HCT116 (cell line): ENCODE results near the gene PARVB.
"Not testable (repeated sequence)": the region's sequence is repeated elsewhere in the genome, so short reads cannot be mapped to it uniquely, and the experiment has no call there.

Experiments
- POLR2A ChIP-seq: IDR thresholded peaks from 2 replicates; pipeline ENCODE4 v1.7.0; 2011; ENCODE audit warnings: borderline replicate concordance; ENCODE audit not compliant: insufficient read depth, insufficient read length; ENCODE audit errors: extremely low read depth
- SRF ChIP-seq: IDR thresholded peaks from 2 replicates; pipeline ENCODE4 v1.6.1; 2012; ENCODE audit warnings: low read depth
- YY1 ChIP-seq: IDR thresholded peaks from 2 replicates; pipeline ENCODE4 v1.6.1; 2011; ENCODE audit warnings: low read length, low read depth, moderate library complexity, mild to moderate bottlenecking; ENCODE audit not compliant: insufficient replicate concordance; ENCODE audit errors: extremely low read depth
- TF ChIP-seq, protein P1 (sequence below), 3 experiments: fragments of 200-600 bp in 1 of 3; sonication (generic) in 1 of 3; IDR thresholded peaks in 2 of 3; conservative IDR thresholded peaks in 1 of 3; 2 replicates each; pipeline ENCODE4 v1.5.1; 2012 to 2017; ENCODE audit warnings: low read depth in 2 of 3, low read length in 2 of 3, antibody characterized with exemption in 1 of 3, borderline replicate concordance in 1 of 3, control low read depth in 1 of 3, mild to moderate bottlenecking in 1 of 3, mixed read lengths in 1 of 3, mixed run types in 1 of 3, moderate library complexity in 1 of 3; ENCODE audit not compliant: insufficient read depth in 1 of 3

DNA sequence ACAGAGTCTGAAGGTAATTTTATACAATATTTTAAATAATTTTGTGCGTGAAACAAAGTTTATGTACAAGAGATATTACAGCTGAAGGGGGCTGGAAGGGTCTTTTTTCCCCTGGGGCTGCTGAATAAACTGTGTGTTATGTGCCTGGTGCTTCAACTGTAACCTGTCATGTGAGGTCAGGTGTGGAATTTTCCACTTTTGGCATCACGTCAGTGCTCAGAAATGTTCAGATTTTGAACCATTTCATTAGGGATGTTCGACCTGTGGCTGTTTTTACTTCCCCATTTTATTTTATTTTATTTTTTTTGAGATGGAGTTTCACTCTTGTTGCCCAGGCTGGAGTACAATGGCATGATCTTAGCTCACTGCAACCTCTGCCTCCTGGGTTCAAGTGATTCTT, 7.5 kb upstream of the PARVB start:
- TF ChIP-seq SRF, POLR2A, YY1: not testable (repeated sequence)
- TF ChIP-seq, protein P1, sequence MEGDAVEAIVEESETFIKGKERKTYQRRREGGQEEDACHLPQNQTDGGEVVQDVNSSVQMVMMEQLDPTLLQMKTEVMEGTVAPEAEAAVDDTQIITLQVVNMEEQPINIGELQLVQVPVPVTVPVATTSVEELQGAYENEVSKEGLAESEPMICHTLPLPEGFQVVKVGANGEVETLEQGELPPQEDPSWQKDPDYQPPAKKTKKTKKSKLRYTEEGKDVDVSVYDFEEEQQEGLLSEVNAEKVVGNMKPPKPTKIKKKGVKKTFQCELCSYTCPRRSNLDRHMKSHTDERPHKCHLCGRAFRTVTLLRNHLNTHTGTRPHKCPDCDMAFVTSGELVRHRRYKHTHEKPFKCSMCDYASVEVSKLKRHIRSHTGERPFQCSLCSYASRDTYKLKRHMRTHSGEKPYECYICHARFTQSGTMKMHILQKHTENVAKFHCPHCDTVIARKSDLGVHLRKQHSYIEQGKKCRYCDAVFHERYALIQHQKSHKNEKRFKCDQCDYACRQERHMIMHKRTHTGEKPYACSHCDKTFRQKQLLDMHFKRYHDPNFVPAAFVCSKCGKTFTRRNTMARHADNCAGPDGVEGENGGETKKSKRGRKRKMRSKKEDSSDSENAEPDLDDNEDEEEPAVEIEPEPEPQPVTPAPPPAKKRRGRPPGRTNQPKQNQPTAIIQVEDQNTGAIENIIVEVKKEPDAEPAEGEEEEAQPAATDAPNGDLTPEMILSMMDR (IDR thresholded peaks at IDR 0.05 in 2 of 3, conservative IDR thresholded peaks at IDR 0.05 in 1 of 3; ENCODE audit: borderline replicate concordance in 1 of 3, insufficient read depth in 1 of 3, low read depth in 2 of 3, low read length in 2 of 3), result not testable (repeated sequence)
